T-helper 17 cell (primary cell): ENCODE data around the gene MSH6. TPM values are rescaled to one million over a fixed set of nuclear protein-coding genes. Genes with fewer than 3 reads are reported as not detected.

ENCODE experiments used
- ATAC-seq: fragments of 150-1000 bp; cut with Tn5 transposase; 2 replicates; pipeline ENCODE4 v1.10.0; 2021; ENCODE audit warnings: mild to moderate bottlenecking, moderate library complexity
- DNase-seq, 3 donors: peaks; one replicate each; pipeline versions ENCODE4 v3.0.0 to v3.0.0-alpha.2; 2020 to 2021
- H3K9me3 ChIP-seq: one replicate; pipeline ENCODE4 v1.7.0; 2013; ENCODE audit warnings: low read length, mild to moderate bottlenecking; ENCODE audit not compliant: control insufficient read depth, poor library complexity, severe bottlenecking
- H3K27ac Mint-ChIP-seq: one replicate; pipeline ENCODE4 v1.8.0; 2022; ENCODE audit warnings: mild to moderate bottlenecking, moderate library complexity, mixed read lengths
- H3K27me3 Mint-ChIP-seq: one replicate; pipeline ENCODE4 v1.8.0; 2022; ENCODE audit warnings: mixed read lengths
- H3K36me3 Mint-ChIP-seq: one replicate; pipeline ENCODE4 v1.8.0; 2022; ENCODE audit warnings: low read depth, mixed read lengths
- H3K4me1 Mint-ChIP-seq: one replicate; pipeline ENCODE4 v1.8.0; 2022; ENCODE audit warnings: mild to moderate bottlenecking, mixed read lengths
- H3K4me3 Mint-ChIP-seq: one replicate; pipeline ENCODE4 v1.8.0; 2022; ENCODE audit warnings: mild to moderate bottlenecking, moderate library complexity, mixed read lengths
- total RNA-seq, 4 donors: library from RNA in 2 of 4; stranded (reverse) in 2 of 4; gene quantifications; one replicate each; pipeline ENCODE4 v1.2.3 and lab custom pipeline; 2022 to 2026

MSH6 gene
- total RNA-seq, 2 donors from 2014 or later, result 24.2 to 27.8 TPM

DNA sequence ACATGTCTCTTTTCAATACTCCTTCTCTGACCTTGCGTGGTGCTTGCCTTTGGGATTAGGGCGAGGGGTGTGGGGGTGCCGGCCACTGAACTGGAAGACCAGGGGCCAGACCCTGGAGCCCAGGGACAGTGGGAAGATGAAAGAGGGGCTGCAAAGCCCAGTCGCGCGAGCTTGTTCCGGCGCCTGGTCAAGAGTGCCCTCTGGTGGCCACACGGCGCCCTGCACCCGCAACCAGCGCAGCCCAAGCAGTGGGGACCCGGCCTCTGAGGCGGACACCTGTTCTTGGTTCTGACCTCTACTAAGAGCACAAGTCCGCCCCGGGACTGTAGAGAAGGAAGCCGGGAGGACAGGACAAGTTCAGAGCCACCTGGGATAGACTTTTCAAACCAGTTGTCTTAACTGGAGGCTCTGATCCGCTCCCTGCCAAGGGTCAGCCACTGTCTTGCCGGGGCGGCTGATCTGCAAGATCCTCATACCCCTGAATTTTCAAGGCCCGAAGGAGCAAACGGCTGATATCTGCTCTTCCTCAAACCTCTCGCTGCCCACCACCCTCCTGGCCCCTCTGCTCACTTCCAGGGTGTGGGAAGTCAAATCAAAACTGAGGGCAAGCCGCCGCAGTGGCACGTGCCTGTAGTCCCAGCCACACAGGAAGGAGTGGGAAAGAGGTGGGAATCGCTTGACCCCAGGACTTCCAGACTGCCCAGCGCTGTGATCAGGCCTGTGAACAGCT lies 14.9 kb upstream of the MSH6 start:
- ATAC-seq (peak; percentile 86), DNase-seq (peak; percentile 57 to 76 (median 63))
- Mint-ChIP-seq H3K4me3 (peak overlapping the region; percentile 45), H3K27ac (peak overlapping the region; percentile 32), H3K36me3 (no peaks in the 10 kb centered on the region), H3K4me1 (peaks cover 11% of the 10 kb centered on the region), H3K27me3 (peaks cover 12% of the 10 kb centered on the region)
- H3K9me3 ChIP-seq, result no peaks in the 10 kb centered on the region

DNA sequence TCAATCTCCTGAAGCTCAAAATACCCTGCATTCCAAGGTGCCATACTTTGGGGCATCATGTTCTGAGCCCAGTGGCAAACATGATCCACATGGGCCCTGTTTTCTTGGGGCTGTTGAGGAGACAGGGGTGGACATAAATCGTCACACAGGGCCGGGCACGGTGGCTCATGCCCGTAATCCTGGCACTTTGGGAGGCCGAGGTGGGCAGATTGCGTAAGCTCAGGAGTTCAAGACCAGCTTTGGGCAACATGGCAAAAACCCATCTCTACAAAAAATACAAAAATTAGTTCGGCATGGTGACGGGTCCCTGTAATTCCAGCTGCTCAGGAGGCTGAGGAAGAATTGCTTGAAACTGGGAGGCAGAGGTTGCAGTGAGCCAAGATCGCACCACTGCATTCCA lies 13.6 kb upstream of the MSH6 start:
- DNase-seq (no peak), ATAC-seq (no peak)
- Mint-ChIP-seq H3K4me1 (peaks cover 11% of the 10 kb centered on the region), H3K4me3 (no peak overlapping the region), H3K36me3 (no peaks in the 10 kb centered on the region), H3K27ac (no peak overlapping the region), H3K27me3 (peaks cover 7% of the 10 kb centered on the region)
- H3K9me3 ChIP-seq, result no peaks in the 10 kb centered on the region

DNA sequence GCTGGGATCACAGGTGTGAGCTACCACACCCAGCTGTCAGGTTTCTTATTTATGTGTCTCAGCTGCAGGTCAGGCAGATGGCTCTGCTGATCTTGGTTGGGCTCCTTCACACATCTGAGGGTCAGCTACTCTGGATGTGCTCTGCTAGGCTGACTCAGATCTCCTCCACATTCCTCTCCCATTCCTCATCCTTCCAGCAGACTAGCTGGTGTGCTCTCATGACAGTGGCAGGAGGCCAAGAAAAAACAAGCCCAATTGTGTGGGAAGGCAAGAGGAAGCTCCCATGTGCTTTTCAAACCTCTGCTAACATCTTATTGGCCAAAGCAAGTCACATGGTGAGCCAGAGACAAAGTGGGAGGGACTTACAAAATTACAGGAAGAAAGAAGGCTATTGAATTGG lies 11.7 kb upstream of the MSH6 start:
- no peak overlapping the region for H3K27ac Mint-ChIP-seq
- no peaks in the 10 kb centered on the region for H3K9me3 ChIP-seq
- ATAC-seq, result no peak
- no peaks in the 10 kb centered on the region for H3K36me3 Mint-ChIP-seq
- H3K27me3 Mint-ChIP-seq, result no peaks in the 10 kb centered on the region
- peaks cover 11% of the 10 kb centered on the region for H3K4me1 Mint-ChIP-seq
- no peak overlapping the region for H3K4me3 Mint-ChIP-seq
- DNase-seq, result no peak

DNA sequence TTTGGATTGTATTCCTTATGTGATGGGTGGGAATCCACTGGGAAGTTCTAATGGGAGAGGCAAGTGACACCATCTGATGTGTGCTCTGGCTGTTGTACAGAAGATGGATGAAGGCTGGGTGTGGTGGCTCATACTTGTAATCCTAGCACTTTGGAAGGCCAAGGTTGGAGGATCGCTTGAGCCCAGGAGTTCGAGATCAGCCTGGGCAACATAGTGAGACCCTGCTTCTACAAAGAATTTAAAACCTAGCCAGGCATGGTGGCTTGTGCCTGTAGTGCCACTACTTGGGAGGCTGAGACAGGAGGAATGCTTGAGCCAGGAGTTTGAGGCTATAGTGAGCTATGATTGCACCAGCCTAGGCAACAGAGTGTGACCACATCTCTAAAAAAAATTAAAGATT lies 10.6 kb upstream of the MSH6 start:
- DNase-seq (no peak), ATAC-seq (no peak)
- H3K27me3 Mint-ChIP-seq, result no peaks in the 10 kb centered on the region
- peaks cover 11% of the 10 kb centered on the region for H3K4me1 Mint-ChIP-seq
- no peak overlapping the region for H3K4me3 Mint-ChIP-seq
- no peaks in the 10 kb centered on the region for H3K9me3 ChIP-seq
- H3K27ac Mint-ChIP-seq, result no peak overlapping the region
- no peaks in the 10 kb centered on the region for H3K36me3 Mint-ChIP-seq

DNA sequence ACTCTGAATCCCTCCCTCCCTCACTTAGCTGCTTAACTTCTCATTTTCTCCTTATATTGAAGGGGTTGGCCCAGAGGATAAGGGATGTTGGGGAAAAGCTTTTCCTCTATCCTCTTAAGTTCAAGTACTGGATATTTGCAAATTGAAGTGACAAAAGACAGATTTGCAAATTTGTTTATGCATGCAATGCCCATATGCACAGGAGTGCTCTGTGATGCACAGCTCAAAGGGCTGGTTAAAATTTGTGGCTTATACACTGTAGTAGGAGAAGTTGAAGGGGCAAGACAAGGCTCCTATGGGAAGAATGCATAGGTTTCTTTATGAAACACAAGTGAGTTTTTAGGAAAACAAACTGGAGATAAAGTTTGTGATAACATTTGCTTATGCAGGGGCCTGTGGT lies 8.4 kb upstream of the MSH6 start:
- DNase-seq, result no peak
- Mint-ChIP-seq H3K27me3 (no peaks in the 10 kb centered on the region), H3K4me3 (no peak overlapping the region), H3K27ac (no peak overlapping the region), H3K36me3 (no peaks in the 10 kb centered on the region), H3K4me1 (peaks cover 8% of the 10 kb centered on the region)
- no peaks in the 10 kb centered on the region for H3K9me3 ChIP-seq
- no peak for ATAC-seq

DNA sequence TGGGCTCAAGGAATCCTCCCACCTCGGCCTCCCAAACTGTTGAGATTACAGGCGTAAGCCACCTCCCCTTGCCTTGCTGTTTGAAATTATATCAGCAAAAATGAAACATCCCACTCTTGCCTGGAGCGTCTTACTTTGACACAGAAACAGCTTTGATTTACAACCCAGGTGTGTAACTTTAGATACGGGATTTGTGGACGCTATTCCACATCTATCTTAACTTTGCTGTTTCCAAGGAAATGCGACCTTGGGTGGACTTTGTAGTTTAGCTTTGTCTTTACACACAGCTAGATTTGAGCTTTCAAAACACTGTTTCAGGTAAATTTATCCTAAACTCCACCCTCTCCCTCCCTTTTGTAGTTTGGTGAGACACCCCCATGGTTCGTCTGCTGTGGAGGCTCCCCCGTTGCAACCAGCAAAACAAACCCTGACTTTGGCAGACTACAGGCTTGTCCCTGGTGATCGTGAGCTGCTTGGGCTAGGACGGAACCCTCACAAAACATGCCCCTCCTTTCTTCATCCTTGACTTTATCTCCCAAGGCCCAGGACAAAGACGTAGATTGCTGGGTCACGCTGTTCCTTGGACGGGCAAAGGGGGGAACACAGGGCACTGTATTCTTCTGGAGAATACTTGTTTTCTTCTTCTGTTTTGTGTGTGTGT lies 5.5 kb upstream of the MSH6 start:
- Mint-ChIP-seq H3K27ac (no peak overlapping the region), H3K36me3 (no peaks in the 10 kb centered on the region), H3K4me1 (peaks cover 5% of the 10 kb centered on the region), H3K27me3 (no peaks in the 10 kb centered on the region), H3K4me3 (no peak overlapping the region)
- DNase-seq (no peak), ATAC-seq (no peak)
- H3K9me3 ChIP-seq, result no peaks in the 10 kb centered on the region

DNA sequence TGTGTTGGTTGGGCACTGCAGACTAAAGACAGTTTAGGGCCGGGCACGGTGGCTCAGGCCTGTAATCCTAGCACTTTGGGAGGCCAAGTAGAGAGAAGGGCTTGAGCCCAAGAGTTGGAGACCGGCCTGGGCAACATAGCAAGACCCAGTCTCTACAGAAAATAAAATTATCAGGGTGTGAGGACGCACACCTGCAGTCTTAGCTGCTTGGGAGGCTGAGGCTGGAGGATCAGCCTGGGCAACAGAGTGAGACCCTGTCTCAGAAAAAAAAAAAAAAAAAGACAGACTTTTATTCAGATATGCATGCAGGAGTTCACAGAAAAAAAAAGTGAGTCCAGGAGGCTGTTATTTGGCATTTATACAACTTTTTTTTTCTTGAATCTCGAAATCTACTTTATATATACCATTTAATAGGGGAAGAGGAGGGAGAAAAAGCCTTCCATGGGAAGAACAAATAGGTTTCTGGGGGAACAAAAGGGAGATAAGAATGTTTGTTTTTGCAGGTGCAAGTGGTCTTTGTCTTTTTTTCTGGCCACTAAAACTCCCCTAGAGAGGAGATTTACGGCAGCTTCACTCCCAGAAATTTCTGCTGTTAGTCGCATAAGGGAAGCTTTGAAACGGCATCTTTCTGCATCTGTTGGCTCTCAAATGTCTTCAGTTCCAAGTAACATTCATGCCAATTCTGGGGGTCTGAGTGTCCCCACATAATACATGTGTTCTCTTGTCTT lies 4.1 kb upstream of the MSH6 start:
- no peak overlapping the region for H3K27ac Mint-ChIP-seq
- H3K36me3 Mint-ChIP-seq, result no peaks in the 10 kb centered on the region
- peaks cover 2% of the 10 kb centered on the region for H3K4me1 Mint-ChIP-seq
- H3K9me3 ChIP-seq, result no peaks in the 10 kb centered on the region
- ATAC-seq (no peak), DNase-seq (no peak)
- H3K27me3 Mint-ChIP-seq, result no peaks in the 10 kb centered on the region
- H3K4me3 Mint-ChIP-seq, result no peak overlapping the region

DNA sequence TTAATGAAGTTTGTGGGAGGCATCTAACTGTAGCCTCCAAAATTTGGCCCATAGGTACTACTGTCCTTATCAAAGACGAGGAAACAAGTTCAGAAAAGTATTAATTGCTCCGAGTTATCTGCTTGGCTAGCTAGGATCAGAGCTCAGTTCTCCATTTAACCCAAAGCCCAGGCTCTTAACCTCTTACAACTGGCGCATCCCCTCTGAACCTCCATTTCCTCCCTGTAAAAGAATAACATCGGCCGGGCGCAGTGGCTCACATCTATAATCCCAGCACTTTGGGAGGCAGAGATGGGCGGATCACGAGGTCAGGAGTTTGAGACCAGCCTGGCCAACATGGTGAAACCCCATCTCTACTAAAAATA lies 3.5 kb upstream of the MSH6 start:
- Mint-ChIP-seq H3K36me3 (no peaks in the 10 kb centered on the region), H3K4me1 (peaks cover 2% of the 10 kb centered on the region), H3K27ac (no peak overlapping the region), H3K27me3 (no peaks in the 10 kb centered on the region), H3K4me3 (no peak overlapping the region)
- ATAC-seq (no peak), DNase-seq (no peak)
- no peaks in the 10 kb centered on the region for H3K9me3 ChIP-seq

DNA sequence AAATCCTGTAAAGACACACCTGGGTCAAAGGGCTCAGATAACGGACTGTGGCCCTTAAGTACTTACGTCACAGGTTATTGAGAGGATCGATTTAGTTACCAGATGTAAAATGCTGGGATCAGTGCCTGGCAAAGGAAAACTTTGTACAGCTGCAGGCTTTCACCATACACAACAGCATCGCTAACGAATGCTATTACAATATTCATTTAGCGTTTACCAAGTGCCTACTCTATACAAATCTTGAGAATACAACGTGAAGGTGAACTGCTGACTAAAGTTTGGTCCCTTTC lies 619 bp upstream of the MSH6 start:
- DNase-seq (no peak), ATAC-seq (peak; percentile 0)
- Mint-ChIP-seq H3K27ac (no peak overlapping the region), H3K36me3 (peaks cover 2% of the 10 kb centered on the region), H3K27me3 (no peaks in the 10 kb centered on the region), H3K4me3 (peak overlapping the region; percentile 96), H3K4me1 (peaks cover 13% of the 10 kb centered on the region)
- H3K9me3 ChIP-seq, result no peaks in the 10 kb centered on the region

DNA sequence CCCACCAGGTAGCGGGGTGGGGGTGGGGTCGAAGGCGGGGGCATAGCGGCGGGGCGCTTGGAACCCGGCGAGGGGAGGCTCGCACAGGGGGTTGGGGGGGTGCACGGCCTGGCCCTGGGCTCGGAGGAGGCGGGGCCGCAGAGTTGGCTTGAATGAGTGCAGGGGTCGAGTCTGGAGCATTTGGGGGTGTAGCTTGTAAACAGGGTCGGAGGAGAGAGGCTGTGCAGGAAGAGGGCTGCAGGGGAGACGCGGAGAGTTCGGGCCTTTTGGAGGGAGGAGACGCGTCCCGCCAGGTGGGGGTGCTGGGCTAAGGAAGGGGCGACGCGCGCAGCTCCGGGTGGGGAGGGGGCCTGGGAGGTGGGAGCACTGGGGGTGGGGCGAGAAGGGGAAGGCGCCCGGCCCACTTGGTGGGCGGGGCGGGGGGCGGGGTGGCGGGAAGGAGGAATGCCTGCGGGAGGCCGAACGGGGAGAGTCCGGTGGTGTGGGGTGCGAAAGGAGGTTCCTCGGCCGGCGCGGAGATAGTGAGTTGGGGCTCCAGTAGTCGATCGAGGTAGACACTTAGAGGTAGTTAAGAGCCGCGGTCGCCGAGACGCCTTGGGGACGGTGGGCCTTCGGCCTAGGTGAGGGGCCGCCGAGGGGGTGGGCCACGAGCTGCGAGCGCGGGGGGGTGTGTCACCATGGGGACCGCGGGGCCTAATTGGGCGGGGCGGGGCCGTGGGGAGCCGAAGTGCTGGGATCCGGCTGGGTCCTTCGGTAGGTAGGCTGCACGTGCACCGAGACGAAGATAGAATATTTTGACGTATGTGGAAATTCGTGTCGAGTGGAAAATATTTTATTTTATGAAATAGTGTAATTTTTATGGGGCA lies 774 bp downstream of the MSH6 start:
- H3K27ac Mint-ChIP-seq, result peak overlapping the region; percentile 72
- DNase-seq (peak; percentile 39 to 74 (median 73)), ATAC-seq (peak; percentile 40)
- H3K36me3 Mint-ChIP-seq, result peaks cover 2% of the 10 kb centered on the region
- H3K9me3 ChIP-seq, result no peaks in the 10 kb centered on the region
- peak overlapping the region; percentile 96 for H3K4me3 Mint-ChIP-seq
- H3K27me3 Mint-ChIP-seq, result no peaks in the 10 kb centered on the region
- H3K4me1 Mint-ChIP-seq, result peaks cover 11% of the 10 kb centered on the region

DNA sequence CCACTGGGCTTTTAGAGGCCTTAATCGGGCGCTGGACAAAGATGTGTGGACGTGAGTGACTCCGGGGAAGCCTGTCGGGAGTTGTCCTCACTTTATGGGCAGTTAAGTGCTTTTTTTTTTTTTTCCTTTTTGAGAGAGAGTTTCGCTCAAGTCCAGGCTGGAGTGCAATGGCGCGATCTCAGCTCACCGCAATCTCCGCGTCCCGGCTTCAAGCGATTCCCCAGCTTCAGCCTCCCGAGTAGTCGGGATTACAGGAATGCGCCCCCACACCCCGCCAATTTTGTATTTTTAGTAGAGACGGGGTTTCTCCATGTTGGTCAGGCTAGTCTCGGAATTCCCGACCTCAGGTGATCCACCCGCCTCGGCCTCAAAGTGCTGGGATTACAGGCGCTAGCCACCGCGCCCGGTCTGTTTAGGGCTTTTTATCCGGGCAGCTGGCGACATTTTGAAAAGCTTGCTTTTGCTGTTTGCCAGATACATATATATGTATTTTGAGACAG lies 1.5 kb downstream of the MSH6 start:
- Mint-ChIP-seq H3K4me3 (peak overlapping the region; percentile 96), H3K27ac (peak overlapping the region; percentile 72), H3K36me3 (peaks cover 2% of the 10 kb centered on the region), H3K4me1 (peaks cover 11% of the 10 kb centered on the region), H3K27me3 (no peaks in the 10 kb centered on the region)
- ATAC-seq (no peak), DNase-seq (no peak)
- H3K9me3 ChIP-seq, result no peaks in the 10 kb centered on the region

DNA sequence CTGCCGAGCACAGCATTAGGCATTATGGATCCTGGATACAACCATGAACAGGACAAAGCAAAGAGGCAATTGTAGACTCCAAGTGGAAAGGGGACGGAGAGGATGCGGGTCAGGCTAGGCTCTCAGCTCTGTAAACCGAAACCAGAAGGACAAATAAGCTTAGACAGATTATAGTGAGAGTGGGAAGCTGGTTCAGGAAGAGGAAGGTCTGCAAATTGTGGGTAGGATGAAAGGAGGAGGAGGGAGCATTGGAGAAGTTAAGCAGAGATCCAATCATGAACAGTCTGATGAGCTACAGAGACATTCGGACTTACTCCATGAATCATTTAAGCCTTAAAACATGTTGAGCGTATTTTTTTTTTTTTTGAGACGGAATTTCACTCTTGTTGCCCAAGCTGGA lies 3.0 kb downstream of the MSH6 start:
- no peaks in the 10 kb centered on the region for H3K27me3 Mint-ChIP-seq
- H3K9me3 ChIP-seq, result no peaks in the 10 kb centered on the region
- H3K27ac Mint-ChIP-seq, result no peak overlapping the region
- H3K4me1 Mint-ChIP-seq, result peaks cover 13% of the 10 kb centered on the region
- DNase-seq (no peak), ATAC-seq (no peak)
- H3K4me3 Mint-ChIP-seq, result peak overlapping the region; percentile 15
- H3K36me3 Mint-ChIP-seq, result peaks cover 4% of the 10 kb centered on the region
